A673 (cell line): Measurements from ENCODE around the gene CPNE2.

Experiments used
- CTCF ChIP-seq: fragments of 300-800, 200-600 bp; sonication (generic); conservative IDR thresholded peaks from 2 replicates; pipeline ENCODE4 v1.5.1; 2017; ENCODE audit warnings: low read depth, mild to moderate bottlenecking, antibody characterized with exemption, low read length, moderate library complexity, mixed read lengths
- EZH2 ChIP-seq: fragments of 200-600 bp; sonication (generic); IDR thresholded peaks from 2 replicates; pipeline ENCODE4 v1.6.1; 2017; ENCODE audit warnings: borderline replicate concordance, low read depth, mild to moderate bottlenecking, mixed read lengths, antibody characterized with exemption, low read length; ENCODE audit not compliant: poor library complexity, severe bottlenecking

- no peak for TF ChIP-seq CTCF
- no peak for TF ChIP-seq EZH2
These were observed 85.8 kb downstream of the CPNE2 start for GRCh38 chr16:57178196-57178595.
